Fibroblast of skin of scalp (primary cell): ENCODE data around the gene APBA2. TPM values are rescaled to one million over a fixed set of nuclear protein-coding genes. Genes with fewer than 3 reads are reported as not detected.
"Not testable (repeated sequence)": the region's sequence is repeated elsewhere in the genome, so short reads cannot be mapped to it uniquely, and the experiment has no call there.

Experiments
- DNase-seq: peaks from one replicate; pipeline ENCODE4 v3.0.0-alpha.2; 2013
- polyA plus RNA-seq, 2 experiments: library from polyadenylated mRNA; unstranded; fragments of 120-200 nt; gene quantifications; one replicate each; pipeline ENCODE4 v1.2.1, GENCODE V29; 2013; ENCODE audit not compliant: insufficient read length in 2 of 2

The APBA2 gene
- 11.5 TPM for polyA plus RNA-seq (2013, experiment 1 of 2; ENCODE audit: insufficient read length)
- polyA plus RNA-seq (2013, experiment 2 of 2; ENCODE audit: insufficient read length): 10.8 TPM

DNA sequence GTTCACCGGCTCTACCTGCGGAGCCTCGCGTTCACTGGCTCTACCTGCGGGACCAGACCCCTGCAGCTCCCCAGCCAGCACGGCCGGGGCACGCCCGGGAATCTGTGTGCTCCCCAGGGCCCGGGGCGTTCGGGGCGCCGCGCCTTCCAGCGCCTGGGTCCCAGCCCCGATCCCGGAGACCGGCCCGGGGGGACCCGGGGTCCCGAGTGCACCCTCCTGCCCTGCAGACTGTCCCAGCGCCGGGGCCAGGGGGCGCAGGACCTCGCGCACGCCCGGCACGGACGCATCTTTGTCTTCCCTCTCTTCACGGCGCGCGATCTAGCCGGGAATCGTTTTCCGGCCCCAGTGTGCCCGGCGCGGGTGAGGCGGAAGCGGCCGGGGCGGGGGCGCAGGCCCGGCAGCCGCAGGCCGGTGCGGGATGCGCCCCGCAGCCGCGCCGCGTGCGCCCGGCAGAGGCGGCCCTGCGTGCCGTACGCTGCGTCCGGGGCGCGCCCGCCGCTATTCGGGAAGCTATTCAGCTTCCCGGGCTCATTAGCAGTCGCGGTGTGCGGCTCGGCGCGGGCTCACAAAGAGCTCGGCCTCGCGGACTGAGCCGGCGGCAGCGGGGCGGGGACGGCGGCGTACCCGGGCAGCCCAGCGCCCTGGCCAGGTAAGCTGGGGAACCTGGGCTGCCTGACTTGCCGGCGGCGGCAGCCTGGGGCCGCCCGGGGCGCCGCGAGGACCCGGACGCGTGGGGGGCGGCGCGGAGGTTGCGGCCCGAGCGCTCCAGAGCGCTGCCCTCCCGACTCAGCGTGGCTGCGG, at the start of gene APBA2:
Gene APBA2, plus strand, starts transcription at position 345 of the 801 bp plus-strand sequence. CDS start 167,911 bp downstream, outside the sequence.
- peak; percentile 46 for DNase-seq

DNA sequence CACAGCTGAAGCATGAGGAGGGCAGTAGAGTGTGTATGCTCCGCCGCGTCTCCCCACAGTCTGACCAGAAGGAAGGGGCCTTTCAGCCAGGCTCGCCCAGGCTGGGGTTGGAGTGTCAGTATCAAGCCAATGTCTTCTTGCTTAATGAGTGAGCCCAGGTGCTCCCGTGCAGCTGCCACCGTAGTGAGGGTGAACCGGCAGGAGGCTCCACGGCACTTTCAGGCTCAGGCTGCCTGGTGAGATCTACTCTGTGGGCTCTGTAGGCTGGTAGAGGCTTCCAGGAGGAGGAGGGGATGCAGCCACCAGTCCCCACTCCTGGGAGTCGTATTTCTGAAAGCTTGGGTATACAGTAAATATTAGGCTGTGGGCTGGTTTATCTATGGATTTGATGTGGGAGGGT, 45.5 kb upstream of the APBA2 start:
- DNase-seq: not testable (repeated sequence)

- DNase-seq: not testable (repeated sequence)
Observed at GRCh38 chr15:28842210-28842609, 43.6 kb upstream of the APBA2 start.

- DNase-seq: not testable (repeated sequence)
Observed at GRCh38 chr15:28843520-28843919, 42.3 kb upstream of the APBA2 start.

GRCh38 chr15:28844147-28844546, 41.6 kb upstream of the APBA2 start:
- DNase-seq: not testable (repeated sequence)

- DNase-seq: not testable (repeated sequence)
Observed at GRCh38 chr15:28847247-28847646, 38.5 kb upstream of the APBA2 start.

DNA sequence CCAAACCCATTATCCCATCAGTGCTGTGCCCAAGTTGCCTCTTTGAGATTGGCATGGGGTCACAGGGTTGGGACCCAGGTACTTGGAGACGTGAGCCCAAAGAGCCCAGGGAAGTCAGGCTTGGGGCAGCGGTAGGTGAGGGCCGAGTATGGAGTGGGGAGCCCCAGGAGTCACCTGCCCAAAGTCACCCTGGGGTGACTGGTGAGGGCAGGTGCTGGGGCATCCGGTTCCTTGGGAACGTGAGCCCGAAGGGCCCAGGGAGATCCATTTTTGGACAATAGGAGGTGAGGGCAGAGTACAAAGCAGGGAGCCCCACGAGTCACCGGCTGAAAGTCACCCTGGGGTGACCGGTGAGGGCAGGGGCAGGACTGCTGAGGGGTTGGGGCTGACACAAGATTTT, 37.8 kb upstream of the APBA2 start:
- DNase-seq: not testable (repeated sequence)

GRCh38 chr15:28848521-28848920, 37.3 kb upstream of the APBA2 start, which contains the start of gene GOLGA6L7:
TSS of gene GOLGA6L7 (minus strand) at chr15:28848644. CDS start at chr15:28848549, 95 bp downstream.
- DNase-seq: not testable (repeated sequence)

GRCh38 chr15:28849271-28849670, 36.5 kb upstream of the APBA2 start:
- DNase-seq: not testable (repeated sequence)

- DNase-seq: not testable (repeated sequence)
Observed at GRCh38 chr15:28849766-28850165, 36.0 kb upstream of the APBA2 start.

DNA sequence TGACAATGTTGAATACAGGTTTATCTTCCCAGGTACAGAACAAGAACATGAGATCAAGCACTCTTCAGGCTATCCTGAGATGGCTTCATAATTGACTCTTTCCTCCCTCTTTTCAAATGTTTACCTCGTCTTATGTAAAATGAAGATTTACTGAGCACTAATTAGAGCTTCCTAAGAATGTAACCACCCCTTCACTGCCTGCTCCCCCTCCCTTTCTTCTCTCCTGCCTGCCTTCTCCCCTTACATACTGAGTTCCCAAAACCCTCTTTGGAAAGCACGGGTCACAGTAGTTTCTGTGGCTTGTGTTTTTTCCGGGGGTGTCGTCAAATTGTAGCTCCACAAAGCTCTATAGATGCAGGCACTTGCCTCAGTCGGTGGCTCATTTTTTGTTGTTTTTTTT, 32.1 kb upstream of the APBA2 start:
- DNase-seq: not testable (repeated sequence)

DNA sequence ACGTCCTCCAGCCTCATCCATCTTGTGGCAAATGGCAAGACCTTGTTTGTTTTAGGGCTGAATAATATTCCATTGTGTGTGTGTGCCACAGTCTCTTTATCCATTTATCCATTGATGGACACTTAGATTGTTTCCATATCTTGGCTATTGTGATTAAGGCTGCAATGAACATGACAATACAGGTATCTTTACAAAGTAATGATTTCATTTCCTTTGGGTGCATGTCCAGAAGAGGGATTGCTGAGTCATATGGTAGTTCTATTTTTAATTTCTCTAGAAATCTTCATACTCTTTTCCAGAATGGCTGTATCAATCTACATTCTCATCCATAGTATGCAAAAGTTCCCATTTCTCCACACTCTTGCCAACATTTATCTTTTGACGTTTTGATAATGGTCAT, 31.2 kb upstream of the APBA2 start:
- not testable (repeated sequence) for DNase-seq

GRCh38 chr15:28861031-28861534, 24.7 kb upstream of the APBA2 start:
- DNase-seq: no peak

DNA sequence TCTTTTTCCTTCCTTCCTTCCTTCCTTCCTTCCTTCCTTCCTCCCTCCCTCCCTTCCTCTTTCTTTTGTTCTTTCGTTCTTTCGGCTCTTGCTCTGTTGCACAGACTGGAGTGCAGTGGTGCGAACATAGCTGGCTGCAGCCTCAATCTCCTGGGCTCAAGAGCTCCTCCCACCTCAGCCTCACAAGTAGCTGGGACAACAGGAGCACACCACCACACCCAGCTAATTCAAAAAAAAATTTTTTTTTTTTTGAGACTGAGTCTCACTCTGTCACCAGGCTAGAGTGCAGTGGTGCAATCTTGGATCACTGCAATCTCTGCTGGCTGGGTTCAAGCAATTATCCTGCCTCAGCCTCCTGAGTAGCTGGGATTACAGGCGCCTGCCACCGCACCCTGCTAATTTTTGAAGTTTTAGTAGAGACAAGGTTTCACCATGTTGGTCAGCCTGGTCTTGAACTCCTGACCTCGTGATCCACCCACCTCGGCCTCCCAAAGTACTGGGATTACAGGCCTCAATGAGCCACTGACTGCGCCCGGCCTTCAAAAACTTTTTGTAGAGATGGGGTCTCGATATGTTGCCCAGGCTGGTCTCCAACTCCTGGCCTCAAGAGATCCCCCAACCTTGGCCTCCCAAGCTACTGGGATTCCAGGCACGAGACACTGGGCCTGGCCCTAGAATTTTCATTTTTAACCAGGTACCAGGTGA, 24.0 kb upstream of the APBA2 start:
- not testable (repeated sequence) for DNase-seq

DNA sequence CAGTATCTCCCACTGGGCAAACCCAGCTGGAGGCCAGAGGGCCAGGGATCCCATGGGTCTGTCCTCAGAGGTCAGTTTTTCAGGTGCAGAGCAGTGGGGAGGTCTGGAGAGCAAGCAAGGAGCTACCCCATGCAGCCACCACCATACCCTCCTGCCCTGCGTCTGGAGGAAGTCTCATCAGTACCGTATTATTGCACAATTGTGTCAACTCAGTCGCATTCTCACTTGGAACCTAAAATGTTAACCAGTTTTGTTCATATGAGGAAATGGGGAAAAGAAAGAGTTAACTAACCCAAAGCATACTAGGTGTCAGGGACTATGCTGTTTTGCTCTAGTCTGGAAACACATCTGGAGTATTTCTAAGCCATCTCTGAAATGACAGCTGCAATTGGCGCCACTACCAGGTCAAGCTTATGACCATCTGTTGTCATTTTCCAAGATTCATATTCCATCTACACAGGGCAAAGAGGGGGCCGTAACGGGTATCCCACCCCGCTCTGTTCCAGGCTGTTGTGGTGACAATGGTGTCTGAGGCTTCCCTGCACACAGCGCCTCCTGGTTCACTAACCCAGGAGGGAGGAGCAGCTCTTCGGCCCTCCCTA, 16.9 kb upstream of the APBA2 start:
- no peak for DNase-seq

- no peak for DNase-seq
Observed at GRCh38 chr15:28871168-28871567, 14.6 kb upstream of the APBA2 start.

- no peak for DNase-seq
Observed at GRCh38 chr15:28873006-28873405, 12.8 kb upstream of the APBA2 start.

GRCh38 chr15:28873585-28874190, 12.1 kb upstream of the APBA2 start:
- no peak for DNase-seq

DNA sequence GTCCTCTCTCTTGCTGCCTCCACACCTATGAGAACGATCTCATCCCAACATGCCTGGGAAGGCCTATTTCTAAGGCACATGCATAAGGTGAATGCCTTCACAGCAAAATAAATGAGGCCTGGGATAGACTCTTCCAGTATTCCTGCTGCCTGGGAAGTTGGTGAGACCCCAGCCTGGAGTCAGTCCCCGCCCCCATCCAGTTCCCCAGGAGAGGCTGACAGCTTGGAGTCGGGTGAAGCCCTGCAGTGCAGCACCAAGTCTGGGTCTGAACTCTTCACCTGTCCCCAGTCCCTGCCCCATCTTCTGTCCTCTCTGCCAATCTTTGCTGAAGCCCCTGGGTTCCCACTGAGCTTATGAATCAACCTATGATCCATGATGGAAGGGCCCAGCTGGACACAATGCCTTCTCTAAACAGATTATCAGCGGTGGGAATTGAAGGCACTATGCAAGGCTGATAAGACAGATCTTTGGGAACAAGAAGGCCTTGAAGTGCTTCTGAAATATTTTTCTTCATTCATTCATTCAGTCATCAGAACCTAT, 10.2 kb upstream of the APBA2 start:
- DNase-seq: no peak

DNA sequence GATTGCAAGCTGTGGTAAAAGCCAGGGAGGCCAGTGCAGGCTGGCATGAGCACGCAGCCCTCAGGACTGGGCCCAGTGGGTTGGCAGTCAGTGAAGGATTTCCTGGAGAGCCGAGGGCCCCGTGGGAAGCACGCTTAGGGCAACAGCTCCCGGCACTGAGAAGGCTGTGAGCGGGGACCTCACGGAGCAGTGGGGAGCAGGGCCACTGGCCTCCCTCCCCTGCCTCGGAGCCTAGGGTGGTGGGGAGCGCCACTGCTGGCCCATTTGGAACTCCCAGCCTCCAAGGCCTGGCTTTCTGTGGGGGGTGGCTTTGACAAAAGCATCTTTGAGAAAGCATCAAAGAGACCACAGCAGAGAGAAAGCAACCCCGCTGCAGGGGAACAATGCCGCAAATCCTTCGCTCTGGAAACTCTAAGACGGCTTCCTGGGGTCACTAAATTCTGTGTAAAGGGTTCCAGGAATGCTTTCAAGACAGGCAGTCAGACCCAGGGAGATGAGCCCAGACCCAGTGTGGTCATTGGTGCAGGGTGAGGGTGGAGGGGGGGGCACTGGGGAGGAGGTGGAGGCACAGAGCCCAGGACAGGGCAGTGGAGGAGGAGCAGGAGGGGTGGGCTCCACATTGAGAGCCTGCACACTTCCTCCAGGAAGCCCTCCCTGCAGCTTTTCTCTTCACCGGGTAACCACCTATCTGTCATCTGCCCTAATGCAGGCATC, 9.5 kb upstream of the APBA2 start:
- no peak for DNase-seq

- DNase-seq: no peak
Observed at GRCh38 chr15:28876845-28877185, 9.0 kb upstream of the APBA2 start.

- DNase-seq: no peak
Observed at GRCh38 chr15:28878209-28878608, 7.6 kb upstream of the APBA2 start.
